ENCODE data around the gene ZFAND2A. TPM values are rescaled to one million over a fixed set of nuclear protein-coding genes. Genes with fewer than 3 reads are reported as not detected.
"Not testable (repeated sequence)": the region's sequence is repeated elsewhere in the genome, so short reads cannot be mapped to it uniquely, and the experiment has no call there.

Gene ZFAND2A
- total RNA-seq, 1 donor from 2014 or later: 5.6 TPM

DNA sequence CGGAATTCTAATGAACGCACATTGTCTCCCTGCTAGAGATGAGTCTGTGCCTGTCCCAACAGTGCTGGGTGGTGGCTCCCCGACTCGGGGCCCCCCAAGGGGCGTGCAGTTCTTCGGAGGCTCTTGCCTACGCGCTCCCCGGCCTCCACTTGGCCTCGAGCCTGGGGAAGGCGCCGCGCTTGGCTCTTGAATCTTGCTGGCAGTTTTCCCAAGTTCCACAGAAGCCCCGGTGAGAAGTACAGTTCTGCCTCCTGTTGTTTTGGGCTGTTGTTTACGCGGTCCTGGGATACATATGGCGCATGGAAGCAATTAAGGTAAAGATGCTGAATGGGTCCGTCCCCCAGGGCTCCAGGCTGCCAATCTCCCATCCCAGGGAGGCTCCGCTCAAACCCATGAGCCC lies 40.0 kb upstream of the ZFAND2A start:
- TF ChIP-seq, protein P1, sequence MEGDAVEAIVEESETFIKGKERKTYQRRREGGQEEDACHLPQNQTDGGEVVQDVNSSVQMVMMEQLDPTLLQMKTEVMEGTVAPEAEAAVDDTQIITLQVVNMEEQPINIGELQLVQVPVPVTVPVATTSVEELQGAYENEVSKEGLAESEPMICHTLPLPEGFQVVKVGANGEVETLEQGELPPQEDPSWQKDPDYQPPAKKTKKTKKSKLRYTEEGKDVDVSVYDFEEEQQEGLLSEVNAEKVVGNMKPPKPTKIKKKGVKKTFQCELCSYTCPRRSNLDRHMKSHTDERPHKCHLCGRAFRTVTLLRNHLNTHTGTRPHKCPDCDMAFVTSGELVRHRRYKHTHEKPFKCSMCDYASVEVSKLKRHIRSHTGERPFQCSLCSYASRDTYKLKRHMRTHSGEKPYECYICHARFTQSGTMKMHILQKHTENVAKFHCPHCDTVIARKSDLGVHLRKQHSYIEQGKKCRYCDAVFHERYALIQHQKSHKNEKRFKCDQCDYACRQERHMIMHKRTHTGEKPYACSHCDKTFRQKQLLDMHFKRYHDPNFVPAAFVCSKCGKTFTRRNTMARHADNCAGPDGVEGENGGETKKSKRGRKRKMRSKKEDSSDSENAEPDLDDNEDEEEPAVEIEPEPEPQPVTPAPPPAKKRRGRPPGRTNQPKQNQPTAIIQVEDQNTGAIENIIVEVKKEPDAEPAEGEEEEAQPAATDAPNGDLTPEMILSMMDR (IDR thresholded peaks at IDR 0.05): no peak
- peaks cover 0 to 6% of the 10 kb centered on the region in 2 donors for H3K4me1 ChIP-seq
- H3K4me3 ChIP-seq: no peak overlapping the region
- H3K9me3 ChIP-seq: no peaks in the 10 kb centered on the region
- peaks cover 3% of the 10 kb centered on the region for H3K27me3 ChIP-seq
- no peaks in the 10 kb centered on the region for H3K36me3 ChIP-seq
- no peak overlapping the region for H3K27ac ChIP-seq
- no peak for DNase-seq (ENCODE audit: low spot score in 2 of 2)
- intact Hi-C loops (cut with DNase I): no loop called here

DNA sequence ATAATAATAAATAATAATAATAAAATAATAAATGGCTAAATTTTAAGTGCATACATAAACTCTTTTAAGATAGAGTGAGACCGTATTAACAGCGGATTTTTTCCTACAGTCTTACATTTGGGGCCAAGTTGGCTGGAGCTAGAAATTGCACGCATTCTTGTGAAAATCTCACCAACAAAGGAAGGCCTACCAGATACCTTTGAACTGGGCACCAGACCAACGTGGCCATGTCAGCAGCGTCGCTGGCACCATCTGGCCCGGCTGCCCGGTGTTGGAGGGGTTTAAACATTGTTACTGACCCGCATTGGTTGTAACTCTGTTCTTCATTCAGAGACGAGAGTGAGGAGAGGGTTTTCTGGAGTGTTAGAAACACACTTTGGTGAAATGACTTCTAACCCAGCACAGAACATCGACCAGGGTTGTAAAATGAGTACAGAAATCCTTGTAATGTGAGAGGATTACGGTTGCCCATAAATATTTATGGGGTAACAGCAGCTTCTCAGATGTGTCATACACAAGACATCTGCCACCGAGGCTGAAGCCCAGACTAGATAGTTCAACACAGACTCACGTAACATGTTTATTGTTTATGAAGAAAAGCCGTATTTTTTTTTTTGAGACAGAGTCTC lies 38.1 kb upstream of the ZFAND2A start:
- peaks cover 13% of the 10 kb centered on the region for H3K27me3 ChIP-seq
- no peaks in the 10 kb centered on the region for H3K9me3 ChIP-seq
- TF ChIP-seq, protein P1 (IDR thresholded peaks at IDR 0.05): no peak
- intact Hi-C loops (cut with DNase I): no loop called here
- no peak overlapping the region for H3K4me3 ChIP-seq
- no peak overlapping the region for H3K27ac ChIP-seq
- DNase-seq (ENCODE audit: low spot score in 2 of 2): no peak
- no peaks in the 10 kb centered on the region for H3K4me1 ChIP-seq
- H3K36me3 ChIP-seq: no peaks in the 10 kb centered on the region

DNA sequence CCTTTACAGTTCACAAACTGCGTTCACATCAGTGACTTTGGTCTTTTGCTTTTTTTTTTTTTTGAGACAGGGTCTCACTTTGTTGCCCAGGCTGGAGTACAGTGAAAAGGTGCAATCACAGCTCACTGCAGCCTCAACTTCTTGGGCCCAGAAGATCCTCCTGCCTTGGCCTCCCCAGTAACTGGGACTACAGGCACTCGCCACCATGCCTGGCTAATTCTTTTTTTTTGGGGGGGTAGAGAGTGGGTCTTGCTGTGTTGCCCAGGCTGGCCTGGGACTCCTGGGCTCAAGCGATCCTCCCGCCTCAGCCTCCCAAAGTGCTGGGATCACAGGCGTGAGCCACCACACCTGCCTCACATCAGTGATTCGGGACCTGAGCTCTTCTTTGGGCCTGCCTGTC lies 37.0 kb upstream of the ZFAND2A start:
- TF ChIP-seq, protein P1 (IDR thresholded peaks at IDR 0.05): no peak
- H3K4me3 ChIP-seq: no peak overlapping the region
- H3K4me1 ChIP-seq: no peaks in the 10 kb centered on the region
- H3K27ac ChIP-seq: no peak overlapping the region
- H3K9me3 ChIP-seq: no peaks in the 10 kb centered on the region
- DNase-seq (ENCODE audit: low spot score in 2 of 2): no peak
- intact Hi-C loops (cut with DNase I): no loop called here
- no peaks in the 10 kb centered on the region for H3K36me3 ChIP-seq
- H3K27me3 ChIP-seq: peaks cover 13% of the 10 kb centered on the region

DNA sequence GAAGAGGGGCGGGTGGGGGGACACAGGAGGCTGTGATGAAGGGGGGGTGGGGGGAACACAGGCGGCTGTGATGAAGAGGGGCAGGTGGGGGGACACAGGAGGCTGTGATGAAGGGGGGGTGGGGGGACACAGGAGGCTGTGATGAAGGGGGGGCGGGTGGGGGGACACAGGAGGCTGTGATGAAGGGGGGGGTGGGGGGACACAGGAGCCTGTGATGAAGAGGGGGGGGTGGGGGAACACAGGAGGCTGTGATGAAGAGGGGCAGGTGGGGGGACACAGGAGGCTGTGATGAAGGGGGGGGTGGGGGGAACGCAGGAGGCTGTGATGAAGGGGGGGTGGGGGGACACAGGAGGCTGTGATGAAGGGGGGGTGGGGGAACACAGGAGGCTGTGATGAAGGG lies 36.4 kb upstream of the ZFAND2A start:
- DNase-seq (ENCODE audit: low spot score in 2 of 2); H3K27ac ChIP-seq; H3K36me3 ChIP-seq; H3K4me1 ChIP-seq; H3K4me3 ChIP-seq; intact Hi-C loops (cut with DNase I); H3K9me3 ChIP-seq: not testable (repeated sequence)
- peaks cover 13% of the 10 kb centered on the region for H3K27me3 ChIP-seq

DNA sequence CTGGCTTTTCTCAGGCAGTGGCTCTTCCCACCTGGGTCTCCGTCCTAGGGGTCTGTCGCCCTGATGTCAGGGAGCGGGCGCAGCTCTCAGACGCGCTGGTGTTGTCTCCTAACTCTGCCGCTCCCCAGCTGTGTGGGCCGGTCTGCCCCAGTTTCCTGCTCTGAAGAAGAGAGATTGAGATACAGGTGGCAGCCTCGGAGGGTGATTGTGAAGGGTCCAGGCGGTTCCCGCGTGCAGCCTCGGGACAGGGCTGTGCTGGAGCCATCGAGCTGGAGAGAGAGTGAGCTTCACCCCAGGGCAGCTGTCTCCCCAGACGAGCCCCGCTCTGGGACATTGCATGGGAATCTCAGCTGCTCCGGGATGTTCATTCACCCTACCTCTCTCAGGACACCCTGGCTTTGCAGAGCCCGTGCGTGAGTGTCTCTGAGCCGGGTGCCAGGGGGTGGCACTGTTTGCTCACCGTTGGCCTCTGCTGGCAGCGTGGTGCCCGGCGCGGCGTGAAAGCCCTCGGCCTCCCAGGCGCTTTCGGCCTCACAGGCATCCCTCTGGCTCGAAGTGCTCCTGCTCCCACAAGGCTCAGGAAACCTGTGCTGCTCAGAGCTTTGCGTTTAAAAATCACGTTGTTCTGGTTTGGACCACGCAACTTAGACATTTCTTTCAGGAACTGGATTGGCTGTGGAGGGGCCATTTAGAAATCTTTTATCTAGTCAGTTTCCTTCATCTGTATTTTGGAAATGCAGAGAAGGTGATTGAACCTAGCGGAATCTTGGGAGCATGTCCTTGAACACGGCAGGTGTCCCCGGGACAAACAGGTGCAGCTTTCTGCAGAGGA lies 33.8 kb upstream of the ZFAND2A start:
- H3K4me1 ChIP-seq: no peaks in the 10 kb centered on the region
- H3K36me3 ChIP-seq: no peaks in the 10 kb centered on the region
- peaks cover 13% of the 10 kb centered on the region for H3K27me3 ChIP-seq
- DNase-seq (ENCODE audit: low spot score in 2 of 2): no peak
- H3K4me3 ChIP-seq: no peak overlapping the region
- no peaks in the 10 kb centered on the region for H3K9me3 ChIP-seq
- H3K27ac ChIP-seq: no peak overlapping the region
- TF ChIP-seq, protein P1 (IDR thresholded peaks at IDR 0.05): peak; percentile 29 to 60 (median 47)
- intact Hi-C loops (cut with DNase I): loop anchor here (5.0 kb wide), 1 partner anchor 238 kb away; no protein-coding TSS in a partner anchor

DNA sequence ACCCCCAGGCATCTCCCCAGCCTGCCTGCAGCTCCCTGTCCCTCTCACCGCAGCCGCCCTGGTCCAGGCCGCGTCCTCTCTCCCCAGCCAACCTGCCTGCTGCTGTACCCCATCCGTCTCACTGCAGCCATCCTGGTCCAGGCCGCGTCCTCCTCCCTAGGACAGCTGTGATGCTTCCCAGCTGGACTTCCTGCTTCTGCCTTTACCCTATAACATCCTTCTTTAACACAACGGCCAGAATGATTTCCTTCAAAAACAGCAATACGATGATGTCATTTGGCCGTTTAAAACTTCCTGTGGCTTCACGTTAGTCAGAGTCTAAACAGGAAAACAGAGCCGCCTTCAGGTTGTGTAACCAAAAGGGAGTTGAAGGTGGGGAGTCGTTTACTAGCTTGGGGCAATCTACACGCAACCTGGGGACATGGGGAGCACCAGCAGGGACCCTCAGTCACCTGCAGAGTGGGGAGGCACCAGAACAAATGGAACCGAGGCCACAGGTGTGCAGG lies 32.2 kb upstream of the ZFAND2A start:
- no peak for DNase-seq (ENCODE audit: low spot score in 2 of 2)
- Histone ChIP-seq H3K9me3 (no peaks in the 10 kb centered on the region), H3K27ac (no peak overlapping the region), H3K36me3 (no peaks in the 10 kb centered on the region), H3K4me3 (no peak overlapping the region), H3K27me3 (peaks cover 13% of the 10 kb centered on the region), H3K4me1 (no peaks in the 10 kb centered on the region)
- TF ChIP-seq, protein P1 (IDR thresholded peaks at IDR 0.05): no peak
- intact Hi-C loops (cut with DNase I): loop anchor here (5.0 kb wide), 1 partner anchor 240 kb away; no protein-coding TSS in a partner anchor

Data from ascending aorta (tissue), 2 donors.